Measurements from ENCODE around the gene ATP6V0C. TPM values are rescaled to one million over a fixed set of nuclear protein-coding genes. Genes with fewer than 3 reads are reported as not detected.

Gene ATP6V0C
- total RNA-seq, 4 donors from 2014 or later: 63.1 to 218 (median 126) TPM

GRCh38 chr16:2500918-2501750 is 12.6 kb upstream of the ATP6V0C start:
- no peak overlapping the region for H3K4me3 ChIP-seq (ENCODE audit: low read depth, poor library complexity, severe bottlenecking)
- 36 to 50% methylated on average over 16 to 21 of the region's 23 CpGs for WGBS, 2 donors
- intact Hi-C loops (cut with DNase I; ENCODE audit: low total_unique reads): loop anchor here (1.0 to 10.0 kb wide), 2 partner anchors 160 to 266 kb away; partner anchors contain the start of gene DNASE1L2
- peak in 1 of 2 donors; percentile 97 for DNase-seq (ENCODE audit: low spot score in 2 of 2)
- TF ChIP-seq CTCF (IDR thresholded peaks at IDR 0.05): peak in 1 of 3 donors; percentile 82
- TF ChIP-seq POLR2A (IDR thresholded peaks at IDR 0.05): no peak

GRCh38 chr16:2501946-2502895 is 11.5 kb upstream of the ATP6V0C start:
- no peak for DNase-seq (ENCODE audit: low spot score in 2 of 2)
- intact Hi-C loops (cut with DNase I; ENCODE audit: low total_unique reads): loop anchor here (10.0 kb wide), 1 partner anchor 267 kb away; the partner anchor contains the start of gene DNASE1L2
- H3K4me3 ChIP-seq (ENCODE audit: low read depth, poor library complexity, severe bottlenecking): no peak overlapping the region
- TF ChIP-seq POLR2A (IDR thresholded peaks at IDR 0.05) (no peak), CTCF (IDR thresholded peaks at IDR 0.05) (no peak)
- WGBS, 2 donors: 71 to 81% methylated on average over 15 of the region's 18 CpGs

GRCh38 chr16:2505695-2506094 is 8.1 kb upstream of the ATP6V0C start:
- no peak for TF ChIP-seq CTCF (IDR thresholded peaks at IDR 0.05)
- TF ChIP-seq POLR2A (IDR thresholded peaks at IDR 0.05): no peak
- H3K4me3 ChIP-seq (ENCODE audit: low read depth, poor library complexity, severe bottlenecking): no peak overlapping the region
- DNase-seq (ENCODE audit: low spot score in 2 of 2): no peak
- WGBS, 2 donors: 89 to 91% methylated on average over 14 of the region's 14 CpGs
- intact Hi-C loops (cut with DNase I; ENCODE audit: low total_unique reads): loop anchor here (10.0 kb wide), 1 partner anchor 271 kb away; the partner anchor contains the start of gene DNASE1L2

- WGBS, 2 donors: 79 to 80% methylated on average over 14 of the region's 14 CpGs
Measured at GRCh38 chr16:2507052-2507659, 6.6 kb upstream of the ATP6V0C start.

More at GRCh38 chr16:2507052-2507659, 6.6 kb upstream of the ATP6V0C start:
- intact Hi-C loops (cut with DNase I; ENCODE audit: low total_unique reads): loop anchor here (10.0 kb wide), 1 partner anchor 272 kb away; the partner anchor contains the start of gene DNASE1L2
- H3K4me3 ChIP-seq (ENCODE audit: low read depth, poor library complexity, severe bottlenecking): no peak overlapping the region
- TF ChIP-seq CTCF (IDR thresholded peaks at IDR 0.05) (no peak), POLR2A (IDR thresholded peaks at IDR 0.05) (no peak)
- no peak for DNase-seq (ENCODE audit: low spot score in 2 of 2)
